GM21723 (cell line): Measurements from ENCODE around the gene ACOX2.
"Not testable (repeated sequence)": the region's sequence is repeated elsewhere in the genome, so short reads cannot be mapped to it uniquely, and the experiment has no call there.

Experiments
- ATAC-seq: cut with Tn5 transposase; IDR thresholded peaks from one replicate; pipeline ENCODE4 v1.9.1; 2021; ENCODE audit warnings: mild to moderate bottlenecking, moderate library complexity; ENCODE audit not compliant: unreplicated experiment

The ACOX2 gene

GRCh38 chr3:58535531-58536500 is 1.2 kb downstream of the ACOX2 start:
- ATAC-seq: no peak

- ATAC-seq: no peak
Observed at GRCh38 chr3:58534592-58535494, 2.1 kb downstream of the ACOX2 start.

- ATAC-seq: peak; percentile 95
Observed at GRCh38 chr3:58532794-58533220, 4.2 kb downstream of the ACOX2 start.

- ATAC-seq: no peak
Observed at GRCh38 chr3:58531956-58532355, 5.0 kb downstream of the ACOX2 start.

- no peak for ATAC-seq
Observed at GRCh38 chr3:58531555-58531954, 5.4 kb downstream of the ACOX2 start.

GRCh38 chr3:58530354-58530865 is 6.6 kb downstream of the ACOX2 start:
- ATAC-seq: no peak

- no peak for ATAC-seq
Observed at GRCh38 chr3:58529516-58530353, 7.3 kb downstream of the ACOX2 start.

GRCh38 chr3:58528629-58529028 is 8.4 kb downstream of the ACOX2 start:
- ATAC-seq: no peak

GRCh38 chr3:58527440-58527839 is 9.6 kb downstream of the ACOX2 start:
- ATAC-seq: not testable (repeated sequence)

- no peak for ATAC-seq
Observed at GRCh38 chr3:58526515-58526957, 10.5 kb downstream of the ACOX2 start.

- no peak for ATAC-seq
Observed at GRCh38 chr3:58524326-58524888, 12.6 kb downstream of the ACOX2 start.

- no peak for ATAC-seq
Observed at GRCh38 chr3:58522759-58523425, 14.1 kb downstream of the ACOX2 start.

GRCh38 chr3:58521917-58522631 is 14.9 kb downstream of the ACOX2 start:
- ATAC-seq: no peak

- no peak for ATAC-seq
Observed at GRCh38 chr3:58521336-58521670, 15.7 kb downstream of the ACOX2 start.

GRCh38 chr3:58520403-58521335 is 16.3 kb downstream of the ACOX2 start:
- no peak for ATAC-seq

- ATAC-seq: no peak
Observed at GRCh38 chr3:58519668-58520402, 17.2 kb downstream of the ACOX2 start.

GRCh38 chr3:58518291-58518789 is 18.6 kb downstream of the ACOX2 start:
- ATAC-seq: no peak
